NCI-H1436 treated with DMSO at 0.1 percent for 48 hours (cell line): ENCODE data around the gene KIFBP.
"Not testable (repeated sequence)": the region's sequence is repeated elsewhere in the genome, so short reads cannot be mapped to it uniquely, and the experiment has no call there.

Experiments
- DNase-seq: peaks from one replicate; lab custom pipeline; 2025; lab: John Stamatoyannopoulos, UW

KIFBP gene

GRCh38 chr10:68988530-68989316 lies at the start of gene KIFBP:
KIFBP (plus strand) TSS chr10:68988803; CDS start chr10:68988833, 30 bp downstream.
- peak; percentile 93 for DNase-seq

GRCh38 chr10:68938884-68939283 lies 49.7 kb upstream of the KIFBP start:
- no peak for DNase-seq

- not testable (repeated sequence) for DNase-seq
These were observed 47.7 kb upstream of the KIFBP start for GRCh38 chr10:68940917-68941316.

GRCh38 chr10:68950598-68950997 lies 38.0 kb upstream of the KIFBP start:
- DNase-seq: no peak

GRCh38 chr10:68954904-68955303 lies 33.7 kb upstream of the KIFBP start:
- no peak for DNase-seq

GRCh38 chr10:68955355-68955831 lies 33.2 kb upstream of the KIFBP start:
- no peak for DNase-seq

GRCh38 chr10:68955832-68956532 lies 32.6 kb upstream of the KIFBP start, which contains the start of gene DDX21:
DDX21 (plus strand) TSS chr10:68956170; CDS start chr10:68956226, 56 bp downstream.
- DNase-seq: peak; percentile 83

- DNase-seq: no peak
These were observed 31.4 kb upstream of the KIFBP start for GRCh38 chr10:68957284-68957615.

GRCh38 chr10:68957654-68958053 lies 30.9 kb upstream of the KIFBP start:
- DNase-seq: no peak

- DNase-seq: no peak
These were observed 28.7 kb upstream of the KIFBP start for GRCh38 chr10:68959695-68960527.

- no peak for DNase-seq
These were observed 25.5 kb upstream of the KIFBP start for GRCh38 chr10:68963151-68963550.

- DNase-seq: no peak
These were observed 14.6 kb upstream of the KIFBP start for GRCh38 chr10:68973975-68974374.

- not testable (repeated sequence) for DNase-seq
These were observed 12.6 kb upstream of the KIFBP start for GRCh38 chr10:68975936-68976473.

GRCh38 chr10:68979738-68980137 lies 8.9 kb upstream of the KIFBP start:
- DNase-seq: not testable (repeated sequence)

GRCh38 chr10:68981074-68981473 lies 7.5 kb upstream of the KIFBP start:
- no peak for DNase-seq

GRCh38 chr10:68982389-68982788 lies 6.2 kb upstream of the KIFBP start:
- DNase-seq: no peak

- DNase-seq: no peak
These were observed 992 bp upstream of the KIFBP start for GRCh38 chr10:68987611-68988010.

GRCh38 chr10:68989317-68989990 lies 851 bp downstream of the KIFBP start:
- no peak for DNase-seq

- no peak for DNase-seq
These were observed 4.2 kb downstream of the KIFBP start for GRCh38 chr10:68992636-68993440.

GRCh38 chr10:68997211-68997610 lies 8.6 kb downstream of the KIFBP start:
- DNase-seq: no peak

- no peak for DNase-seq
These were observed 16.2 kb downstream of the KIFBP start for GRCh38 chr10:69004821-69005220.
